Gastroesophageal sphincter (tissue), 3 donors: ENCODE results near the gene CD55.

Experiments
- CTCF ChIP-seq, 4 experiments: fragments of 200-600 bp in 2 of 4; fragments of 450-650 bp in 2 of 4; sonication (generic) in 1 of 4; IDR thresholded peaks; one replicate each; pipeline ENCODE4 v1.5.1; 2017 to 2019; ENCODE audit warnings: antibody characterized with exemption in 4 of 4, mild to moderate bottlenecking in 2 of 4, moderate library complexity in 2 of 4
- EP300 ChIP-seq: sonication (generic); formaldehyde crosslinking; IDR thresholded peaks from one replicate; pipeline ENCODE4 v1.6.1; 2017; ENCODE audit warnings: antibody characterized with exemption, mild to moderate bottlenecking
- POLR2A ChIP-seq, 2 donors: fragments of 450-650 bp; IDR thresholded peaks; one replicate each; pipeline ENCODE4 v1.6.1; 2017; ENCODE audit warnings: antibody characterized with exemption in 2 of 2, mild to moderate bottlenecking in 2 of 2, moderate library complexity in 1 of 2
- POLR2AphosphoS5 ChIP-seq: sonication (generic); formaldehyde crosslinking; IDR thresholded peaks from one replicate; pipeline ENCODE4 v1.6.1; 2017; ENCODE audit warnings: antibody characterized with exemption

- no peak for TF ChIP-seq CTCF (IDR thresholded peaks at IDR 0.05)
- no peak for TF ChIP-seq POLR2A (IDR thresholded peaks at IDR 0.05)
- TF ChIP-seq POLR2AphosphoS5 = no peak
- TF ChIP-seq EP300 = no peak
Observed at GRCh38 chr1:207288315-207288714, 33.2 kb upstream of the CD55 start.
